ENCODE measurements around the gene ATP6AP2.

- TF ChIP-seq CTCF (IDR thresholded peaks at IDR 0.05) (no peak), PRDM15 (CRISPR knock-in tag; IDR thresholded peaks at IDR 0.05) (no peak), NR3C1 (CRISPR knock-in tag; conservative IDR thresholded peaks at IDR 0.05; ENCODE audit: low read depth) (no peak), ZNF138 (CRISPR knock-in tag; conservative IDR thresholded peaks at IDR 0.05) (no peak), ZNF512 (CRISPR knock-in tag; IDR thresholded peaks at IDR 0.05; ENCODE audit: borderline replicate concordance) (no peak), TCF7 (CRISPR knock-in tag; IDR thresholded peaks at IDR 0.05; ENCODE audit: low read depth) (no peak)
Measured at GRCh38 chrX:40622479-40623138, 41.8 kb downstream of the ATP6AP2 start.
